ENCODE data around the gene RPS6KC1. TPM values are rescaled to one million over a fixed set of nuclear protein-coding genes. Genes with fewer than 3 reads are reported as not detected.
"Not testable (repeated sequence)": the region's sequence is repeated elsewhere in the genome, so short reads cannot be mapped to it uniquely, and the experiment has no call there.

RPS6KC1 gene
- total RNA-seq, 1 experiment from 2014 or later, result 27.4 TPM

GRCh38 chr1:213054142-213054541 is 3.1 kb downstream of the RPS6KC1 start:
- DNase-seq (ENCODE audit: low read depth), result no peak

GRCh38 chr1:213054733-213055591 is 3.9 kb downstream of the RPS6KC1 start:
- DNase-seq (ENCODE audit: low read depth), result no peak

GRCh38 chr1:213055767-213056166 is 4.7 kb downstream of the RPS6KC1 start:
- no peak for DNase-seq (ENCODE audit: low read depth)

GRCh38 chr1:213057264-213058059 is 6.4 kb downstream of the RPS6KC1 start:
- no peak for DNase-seq (ENCODE audit: low read depth)

GRCh38 chr1:213060836-213061235 is 9.8 kb downstream of the RPS6KC1 start:
- no peak for DNase-seq (ENCODE audit: low read depth)

- no peak for DNase-seq (ENCODE audit: low read depth)
Measured at GRCh38 chr1:213061263-213061662, 10.2 kb downstream of the RPS6KC1 start.

- DNase-seq (ENCODE audit: low read depth), result no peak
Measured at GRCh38 chr1:213065800-213066199, 14.8 kb downstream of the RPS6KC1 start.

GRCh38 chr1:213066363-213066762 is 15.3 kb downstream of the RPS6KC1 start:
- DNase-seq (ENCODE audit: low read depth), result no peak

- no peak for DNase-seq (ENCODE audit: low read depth)
Measured at GRCh38 chr1:213067352-213067751, 16.3 kb downstream of the RPS6KC1 start.

- DNase-seq (ENCODE audit: low read depth), result peak; percentile 91
Measured at GRCh38 chr1:213070406-213070805, 19.4 kb downstream of the RPS6KC1 start.

GRCh38 chr1:213075725-213076124 is 24.7 kb downstream of the RPS6KC1 start:
- DNase-seq (ENCODE audit: low read depth), result no peak

- no peak for DNase-seq (ENCODE audit: low read depth)
Measured at GRCh38 chr1:213082420-213083111, 31.5 kb downstream of the RPS6KC1 start.

GRCh38 chr1:213083112-213083445 is 32.0 kb downstream of the RPS6KC1 start:
- peak; percentile 49 for DNase-seq (ENCODE audit: low read depth)

GRCh38 chr1:213087911-213088310 is 36.9 kb downstream of the RPS6KC1 start:
- no peak for DNase-seq (ENCODE audit: low read depth)

- no peak for DNase-seq (ENCODE audit: low read depth)
Measured at GRCh38 chr1:213089924-213090677, 39.1 kb downstream of the RPS6KC1 start.

GRCh38 chr1:213094446-213094845 is 43.4 kb downstream of the RPS6KC1 start:
- DNase-seq (ENCODE audit: low read depth), result no peak

- peak; percentile 3 for DNase-seq (ENCODE audit: low read depth)
Measured at GRCh38 chr1:213095467-213095866, 44.4 kb downstream of the RPS6KC1 start.

- no peak for DNase-seq (ENCODE audit: low read depth)
Measured at GRCh38 chr1:213099682-213100399, 48.8 kb downstream of the RPS6KC1 start.

GRCh38 chr1:213100565-213100964 is 49.5 kb downstream of the RPS6KC1 start:
- not testable (repeated sequence) for DNase-seq (ENCODE audit: low read depth)

- DNase-seq (ENCODE audit: low read depth), result no peak
Measured at GRCh38 chr1:213103377-213104306, 52.6 kb downstream of the RPS6KC1 start.

All from M059J (cell line).